ENCODE results near the gene SPRR3.

SPRR3 gene

GRCh38 chr1:153001382-153001781, at the start of gene SPRR3:
SPRR3 (plus strand) TSS chr1:153001749; CDS start chr1:153003021, 1,272 bp downstream.
- no peak for DNase-seq

GRCh38 chr1:152953761-152954160, 47.8 kb upstream of the SPRR3 start:
- no peak for DNase-seq

- no peak for DNase-seq
These were observed 47.1 kb upstream of the SPRR3 start for GRCh38 chr1:152954436-152954835.

GRCh38 chr1:152957561-152957960, 44.0 kb upstream of the SPRR3 start:
- DNase-seq = no peak

- no peak for DNase-seq
These were observed 42.3 kb upstream of the SPRR3 start for GRCh38 chr1:152959273-152959672.

- no peak for DNase-seq
These were observed 41.6 kb upstream of the SPRR3 start for GRCh38 chr1:152959801-152960451.

- DNase-seq = no peak
These were observed 41.0 kb upstream of the SPRR3 start for GRCh38 chr1:152960452-152961044.

- no peak for DNase-seq
These were observed 40.2 kb upstream of the SPRR3 start for GRCh38 chr1:152961226-152961891.

GRCh38 chr1:152962876-152963415, 38.6 kb upstream of the SPRR3 start:
- DNase-seq = no peak

GRCh38 chr1:152964536-152964935, 37.0 kb upstream of the SPRR3 start:
- no peak for DNase-seq

- DNase-seq = no peak
These were observed 35.7 kb upstream of the SPRR3 start for GRCh38 chr1:152965853-152966252.

GRCh38 chr1:152967201-152967600, 34.3 kb upstream of the SPRR3 start:
- no peak for DNase-seq

GRCh38 chr1:152968248-152968647, 33.3 kb upstream of the SPRR3 start:
- DNase-seq = no peak

GRCh38 chr1:152969036-152969435, 32.5 kb upstream of the SPRR3 start:
- no peak for DNase-seq

- no peak for DNase-seq
These were observed 31.1 kb upstream of the SPRR3 start, which contains the start of gene SPRR4 for GRCh38 chr1:152970495-152970894. SPRR4 (plus strand) TSS chr1:152970648; CDS start chr1:152971891, 1,243 bp downstream.

GRCh38 chr1:152972196-152972886, 29.2 kb upstream of the SPRR3 start:
- DNase-seq = no peak

GRCh38 chr1:152976688-152977087, 24.9 kb upstream of the SPRR3 start:
- no peak for DNase-seq

- DNase-seq = no peak
These were observed 23.9 kb upstream of the SPRR3 start for GRCh38 chr1:152977614-152978013.

GRCh38 chr1:152980676-152981075, 20.9 kb upstream of the SPRR3 start:
- DNase-seq = no peak

GRCh38 chr1:152981146-152981871, 20.2 kb upstream of the SPRR3 start:
- no peak for DNase-seq

GRCh38 chr1:152982076-152982475, 19.5 kb upstream of the SPRR3 start:
- no peak for DNase-seq

GRCh38 chr1:152983234-152983633, 18.3 kb upstream of the SPRR3 start:
- no peak for DNase-seq

- DNase-seq = no peak
These were observed 17.8 kb upstream of the SPRR3 start, which contains the start of gene SPRR1A for GRCh38 chr1:152983743-152984142. SPRR1A (plus strand) TSS chr1:152984081; CDS start chr1:152985231, 1,150 bp downstream.

Data from NCI-H2171 (cell line).